ENCODE measurements around the gene CLDN20. TPM values are rescaled to one million over a fixed set of nuclear protein-coding genes. Genes with fewer than 3 reads are reported as not detected.

CLDN20 gene
- total RNA-seq, 2 donors from 2014 or later, result not detected

DNA sequence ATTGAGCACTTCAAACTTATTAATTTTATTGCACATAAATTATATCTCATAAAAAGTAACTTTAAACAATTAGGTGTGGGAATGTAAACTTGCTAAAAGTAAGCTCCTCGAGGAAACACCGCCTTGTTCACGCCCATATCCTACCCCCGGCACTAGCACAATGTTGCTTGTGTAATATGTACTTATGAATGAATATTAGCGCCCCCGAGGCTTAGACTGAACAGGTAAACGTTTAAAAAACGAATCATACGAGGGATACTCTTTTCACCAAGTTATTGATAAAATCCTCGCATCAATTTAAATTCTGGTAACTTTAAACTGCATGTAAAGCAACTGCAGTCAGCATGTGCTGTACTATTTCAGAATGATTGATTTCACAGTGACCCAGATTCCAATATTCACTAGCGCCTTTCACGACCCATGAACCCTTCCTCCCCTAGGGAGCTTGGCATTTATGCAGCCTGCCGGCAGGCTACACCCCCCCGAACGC lies 49.8 kb downstream of the CLDN20 start:
- H3K27me3 ChIP-seq, result no peaks in the 10 kb centered on the region
- no peak for TF ChIP-seq POLR2A (IDR thresholded peaks at IDR 0.05)
- TF ChIP-seq, protein P1, sequence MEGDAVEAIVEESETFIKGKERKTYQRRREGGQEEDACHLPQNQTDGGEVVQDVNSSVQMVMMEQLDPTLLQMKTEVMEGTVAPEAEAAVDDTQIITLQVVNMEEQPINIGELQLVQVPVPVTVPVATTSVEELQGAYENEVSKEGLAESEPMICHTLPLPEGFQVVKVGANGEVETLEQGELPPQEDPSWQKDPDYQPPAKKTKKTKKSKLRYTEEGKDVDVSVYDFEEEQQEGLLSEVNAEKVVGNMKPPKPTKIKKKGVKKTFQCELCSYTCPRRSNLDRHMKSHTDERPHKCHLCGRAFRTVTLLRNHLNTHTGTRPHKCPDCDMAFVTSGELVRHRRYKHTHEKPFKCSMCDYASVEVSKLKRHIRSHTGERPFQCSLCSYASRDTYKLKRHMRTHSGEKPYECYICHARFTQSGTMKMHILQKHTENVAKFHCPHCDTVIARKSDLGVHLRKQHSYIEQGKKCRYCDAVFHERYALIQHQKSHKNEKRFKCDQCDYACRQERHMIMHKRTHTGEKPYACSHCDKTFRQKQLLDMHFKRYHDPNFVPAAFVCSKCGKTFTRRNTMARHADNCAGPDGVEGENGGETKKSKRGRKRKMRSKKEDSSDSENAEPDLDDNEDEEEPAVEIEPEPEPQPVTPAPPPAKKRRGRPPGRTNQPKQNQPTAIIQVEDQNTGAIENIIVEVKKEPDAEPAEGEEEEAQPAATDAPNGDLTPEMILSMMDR (IDR thresholded peaks at IDR 0.05), result peak in 1 of 7 experiments; percentile 7
- DNase-seq (peak in 1 of 4 donors; percentile 13), ATAC-seq (no peak)
- intact Hi-C loops (cut with DNase I), result no loop called here
- H3K36me3 ChIP-seq (replicated peaks in 1 of 2; ENCODE audit: insufficient read depth in 1 of 2, low read depth in 2 of 2), result peaks cover 0 to 3% of the 10 kb centered on the region in 2 donors
- peak overlapping the region; percentile 94 to 95 for H3K4me3 ChIP-seq
- H3K27ac ChIP-seq, result peak overlapping the region; percentile 82 to 89 (median 84)
- H3K9me3 ChIP-seq, result no peaks in the 10 kb centered on the region
- peaks cover 15% of the 10 kb centered on the region for H3K4me1 ChIP-seq
- WGBS, 2 donors, result 1% methylated on average over 15 of the region's 15 CpGs

DNA sequence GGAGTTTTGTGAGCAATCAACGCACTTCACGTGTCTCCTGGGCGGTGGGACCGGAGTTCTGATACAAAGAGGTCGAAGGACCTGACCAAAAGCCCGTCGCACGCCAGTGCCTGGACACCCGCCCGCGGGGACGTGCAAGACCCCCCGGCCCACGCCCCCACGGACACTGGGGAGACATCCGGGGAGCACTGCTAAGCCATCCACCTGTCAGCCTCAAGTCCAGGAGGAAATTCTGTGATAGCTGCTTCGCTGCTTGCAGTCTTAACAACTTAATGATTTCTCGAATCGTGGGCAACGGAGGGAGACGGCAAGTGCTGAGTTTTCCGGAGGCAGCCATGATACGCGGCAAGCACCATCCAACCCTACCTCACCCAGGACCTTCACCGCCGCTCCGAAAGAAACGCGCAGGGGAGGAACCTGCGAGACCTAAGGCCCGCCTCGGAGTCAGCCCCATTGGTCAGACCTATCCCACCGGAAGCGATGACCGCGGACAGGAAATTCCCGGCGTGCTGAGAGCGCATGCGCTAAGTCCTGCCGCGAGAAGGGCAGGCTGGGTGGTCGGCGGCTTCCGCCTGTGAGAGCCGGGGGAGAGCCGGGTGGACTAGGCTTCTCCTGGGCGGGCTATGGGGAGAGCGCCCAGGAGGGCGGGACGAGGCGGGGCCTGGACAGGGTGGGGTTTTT lies 50.4 kb downstream of the CLDN20 start, which contains the start of gene TFB1M:
TFB1M (minus strand) TSS at position 393 of the 681 bp plus-strand sequence; CDS start at position 337, 56 bp downstream.
- peak; percentile 93 for ATAC-seq
- Histone ChIP-seq H3K9me3 (no peaks in the 10 kb centered on the region), H3K4me1 (peaks cover 15% of the 10 kb centered on the region), H3K27ac (peak within 1 kb of the TSS; percentile 82 to 89 (median 84)), H3K36me3 (replicated peaks in 1 of 2; ENCODE audit: insufficient read depth in 1 of 2, low read depth in 2 of 2) (peaks cover 0 to 3% of the 10 kb centered on the region in 2 donors), H3K27me3 (no peaks in the 10 kb centered on the region), H3K4me3 (peak within 1 kb of the TSS; percentile 94 to 95)
- TF ChIP-seq POLR2A (IDR thresholded peaks at IDR 0.05), result peak; percentile 82 to 94 (median 94)
- TF ChIP-seq, protein P1 (IDR thresholded peaks at IDR 0.05), result no peak
- 0 to 1% methylated on average over 12 to 52 of the region's 52 CpGs for WGBS, 2 donors
- intact Hi-C loops (cut with DNase I), result no loop called here
- DNase-seq, result peak; percentile 98 to 99 (median 98)

DNA sequence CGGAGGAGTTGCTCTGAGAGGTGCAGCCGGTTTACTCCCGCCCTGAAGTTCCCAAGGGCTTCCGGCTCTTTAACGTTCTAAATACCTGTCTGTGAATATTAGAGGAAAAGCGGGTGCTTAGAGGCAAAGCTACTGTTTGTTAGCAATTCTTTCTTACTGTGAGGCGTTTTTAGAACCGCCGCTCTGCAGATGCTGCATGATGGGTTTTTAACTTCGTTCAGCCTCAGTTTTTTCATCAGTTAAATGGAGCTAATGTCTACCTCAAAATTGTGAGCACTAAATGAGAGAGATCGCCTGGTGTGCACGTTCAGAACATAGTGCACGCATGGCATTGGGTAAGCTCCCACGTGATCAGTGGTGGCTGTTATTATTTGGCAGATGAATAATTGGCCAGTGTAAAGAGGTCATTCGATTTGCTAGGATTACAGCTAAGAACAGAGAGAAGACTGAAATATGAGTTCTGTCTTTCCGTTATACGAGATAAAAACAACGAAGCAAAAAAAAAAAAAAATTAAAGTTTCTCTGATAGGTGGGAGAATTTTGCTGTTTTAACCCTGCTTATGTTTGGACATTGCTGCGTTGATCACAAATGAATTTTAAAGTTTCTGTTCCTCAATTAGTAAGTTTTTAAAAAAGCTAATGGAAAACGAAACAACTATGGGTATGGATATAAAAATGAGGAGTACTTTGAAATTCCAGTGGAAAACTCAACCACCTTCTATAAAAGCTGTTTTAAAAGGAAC lies 51.1 kb downstream of the CLDN20 start:
- ATAC-seq, result peak; percentile 72
- WGBS, 2 donors, result 0 to 1% methylated on average over 19 to 20 of the region's 20 CpGs
- DNase-seq, result peak; percentile 66 to 85 (median 78)
- intact Hi-C loops (cut with DNase I), result no loop called here
- Histone ChIP-seq H3K9me3 (no peaks in the 10 kb centered on the region), H3K4me1 (peaks cover 15% of the 10 kb centered on the region), H3K36me3 (replicated peaks in 1 of 2; ENCODE audit: insufficient read depth in 1 of 2, low read depth in 2 of 2) (no peaks in the 10 kb centered on the region), H3K27me3 (no peaks in the 10 kb centered on the region), H3K4me3 (peak overlapping the region; percentile 17 to 95), H3K27ac (peak overlapping the region; percentile 82 to 89 (median 84))
- no peak for TF ChIP-seq POLR2A (IDR thresholded peaks at IDR 0.05)
- TF ChIP-seq, protein P1 (IDR thresholded peaks at IDR 0.05), result no peak

DNA sequence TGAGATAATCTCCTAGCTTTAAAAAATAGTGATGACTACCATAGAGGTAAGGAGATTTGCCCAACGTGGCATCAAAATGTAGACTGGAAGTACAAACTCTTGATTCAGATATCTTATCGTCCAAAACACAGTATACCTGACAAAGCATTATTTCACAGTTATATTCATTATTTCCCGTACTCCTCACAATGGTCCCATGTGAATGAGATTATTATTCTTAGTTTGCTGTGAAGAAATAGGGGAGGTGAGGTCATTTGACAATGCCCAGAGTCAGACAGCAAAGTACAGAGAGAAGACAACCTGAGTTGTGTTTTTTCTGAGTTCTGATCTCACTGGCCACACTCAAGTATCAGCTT lies 51.7 kb downstream of the CLDN20 start:
- no peaks in the 10 kb centered on the region for H3K9me3 ChIP-seq
- TF ChIP-seq, protein P1 (IDR thresholded peaks at IDR 0.05), result no peak
- TF ChIP-seq POLR2A (IDR thresholded peaks at IDR 0.05), result no peak
- intact Hi-C loops (cut with DNase I), result no loop called here
- no peak for ATAC-seq
- peak overlapping the region in 3 of 4 donors; percentile 84 to 89 (median 85) for H3K27ac ChIP-seq
- DNase-seq, result no peak
- WGBS, 2 donors, result 13% methylated on average over 3 of the region's 3 CpGs
- peaks cover 15% of the 10 kb centered on the region for H3K4me1 ChIP-seq
- no peaks in the 10 kb centered on the region for H3K36me3 ChIP-seq (replicated peaks in 1 of 2; ENCODE audit: insufficient read depth in 1 of 2, low read depth in 2 of 2)
- no peaks in the 10 kb centered on the region for H3K27me3 ChIP-seq
- H3K4me3 ChIP-seq, result no peak overlapping the region
